DMS79 (cell line): ENCODE results near the gene CCDC148.
"Not testable (repeated sequence)": the region's sequence is repeated elsewhere in the genome, so short reads cannot be mapped to it uniquely, and the experiment has no call there.

ENCODE experiments used
- DNase-seq: peaks from one replicate; lab custom pipeline; 2025; lab: John Stamatoyannopoulos, UW

Gene CCDC148

DNA sequence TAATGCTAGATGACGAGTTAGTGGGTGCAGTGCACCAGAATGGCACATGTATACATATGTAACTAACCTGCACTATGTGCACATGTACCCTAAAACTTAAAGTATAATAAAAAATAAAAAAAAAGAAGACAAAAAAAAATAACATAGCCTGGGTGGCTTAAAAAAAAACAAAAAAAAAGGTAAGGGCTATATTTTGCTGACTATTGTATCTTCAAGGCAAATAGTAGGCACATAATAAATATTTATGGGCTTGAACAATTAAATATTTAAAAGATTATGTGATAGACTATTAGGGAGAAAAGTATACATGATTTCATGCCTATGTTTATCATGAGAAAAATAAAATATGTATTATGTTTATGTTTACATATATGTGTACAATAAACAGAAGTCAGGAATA lies 99.4 kb downstream of the CCDC148 start:
- DNase-seq: no peak

DNA sequence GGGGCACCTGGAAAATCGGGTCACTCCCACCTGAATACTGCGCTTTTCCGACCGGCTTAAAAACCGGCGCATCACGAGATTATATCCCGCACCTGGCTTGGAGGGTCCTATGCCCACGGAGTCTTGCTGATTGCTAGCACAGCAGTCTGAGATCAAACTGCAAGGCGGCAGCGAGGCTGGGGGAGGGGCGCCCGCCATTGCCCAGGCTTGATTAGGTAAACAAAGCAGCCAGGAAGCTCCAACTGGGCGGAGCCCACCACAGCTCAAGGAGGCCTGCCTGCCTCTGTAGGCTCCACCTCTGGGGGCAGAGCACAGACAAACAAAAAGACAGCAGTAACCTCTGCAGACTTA lies 105.1 kb downstream of the CCDC148 start:
- not testable (repeated sequence) for DNase-seq

DNA sequence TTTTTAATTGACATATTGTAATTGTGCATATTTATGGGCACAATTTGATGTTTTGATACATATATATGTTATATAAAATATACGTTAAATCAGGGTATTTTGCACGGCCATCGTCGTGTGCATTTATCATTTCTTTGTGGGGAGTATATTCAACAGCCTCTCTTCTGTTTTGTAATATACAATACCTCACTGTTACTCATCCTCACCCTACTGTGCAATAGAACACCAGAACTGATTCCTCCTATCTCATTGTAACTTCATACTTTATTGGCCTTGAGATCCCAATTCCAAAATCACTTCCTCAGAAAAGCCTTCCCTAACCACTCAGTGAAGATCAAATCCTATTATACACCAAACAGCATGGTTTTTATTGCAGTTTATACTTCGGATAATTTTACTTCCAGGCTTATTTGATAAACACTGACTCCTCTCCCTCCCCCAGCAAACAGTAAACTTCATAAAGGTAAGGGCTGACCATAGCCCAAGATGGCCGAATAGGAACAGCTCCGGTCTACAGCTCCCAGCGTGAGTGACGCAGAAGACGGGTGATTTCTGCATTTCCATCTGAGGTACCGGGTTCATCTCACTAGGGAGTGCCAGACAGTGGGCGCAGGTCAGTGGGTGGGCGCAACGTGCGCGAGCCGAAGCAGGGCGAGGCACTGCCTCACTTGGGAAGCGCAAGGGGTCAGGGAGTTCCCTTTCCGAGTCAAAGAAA lies 105.6 kb downstream of the CCDC148 start:
- not testable (repeated sequence) for DNase-seq

DNA sequence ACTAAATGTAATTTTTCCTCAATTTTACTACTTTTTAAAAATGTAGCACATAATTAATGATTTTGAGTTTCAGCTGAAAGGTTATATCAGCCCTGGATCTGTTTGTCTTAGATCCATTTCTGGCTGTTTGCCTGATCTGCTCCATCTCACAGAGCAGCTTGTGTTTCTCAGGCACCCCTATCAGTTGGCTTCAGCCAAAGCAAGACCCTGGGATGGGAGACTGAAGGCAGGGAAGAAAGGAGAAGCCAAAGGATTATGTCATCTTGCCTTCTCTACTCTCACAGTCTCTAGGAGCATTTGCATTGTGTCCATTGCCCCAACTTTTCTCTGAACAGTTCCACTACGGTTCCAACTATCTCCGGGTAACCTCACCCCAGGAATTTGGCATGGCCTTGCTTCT lies 110.5 kb downstream of the CCDC148 start:
- DNase-seq: no peak

DNA sequence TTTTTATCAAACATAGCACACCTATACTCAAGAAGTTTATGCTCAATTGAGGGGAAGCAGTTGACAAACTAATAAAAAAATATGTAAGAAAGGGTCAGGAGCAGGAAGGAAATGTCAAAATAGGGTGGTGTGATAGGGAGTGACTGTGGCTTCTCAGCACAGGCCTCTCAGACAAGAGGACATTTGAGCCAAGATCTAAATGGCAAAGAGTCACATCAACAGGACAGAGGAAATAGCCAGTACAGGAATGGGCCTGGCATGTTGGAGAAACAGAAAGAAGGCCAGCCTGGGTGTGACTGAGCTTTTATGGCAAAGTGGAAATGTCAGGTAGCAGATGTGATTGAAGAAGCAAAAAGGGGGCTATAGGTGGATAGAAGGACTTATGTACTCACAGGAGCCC lies 117.0 kb downstream of the CCDC148 start:
- DNase-seq: no peak

DNA sequence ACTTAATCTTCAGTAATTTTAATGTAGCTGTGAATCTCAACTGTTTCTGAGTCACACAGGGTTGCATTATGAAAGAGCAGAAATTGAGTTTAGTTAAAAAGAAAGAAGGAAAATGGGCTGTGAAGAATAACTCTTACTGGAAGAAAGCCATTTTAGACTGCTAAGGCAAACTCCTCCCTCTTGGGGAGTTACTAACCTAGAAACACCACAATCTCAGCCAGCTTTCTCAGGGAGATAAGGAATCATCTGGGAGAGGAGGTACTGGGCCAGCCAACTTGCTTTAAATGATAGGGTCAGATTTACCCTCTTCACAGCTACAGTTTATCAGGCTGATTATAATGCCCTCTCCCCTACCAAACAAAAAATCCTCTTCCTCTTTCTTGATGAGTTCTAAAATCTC lies 119.5 kb downstream of the CCDC148 start:
- DNase-seq: no peak

DNA sequence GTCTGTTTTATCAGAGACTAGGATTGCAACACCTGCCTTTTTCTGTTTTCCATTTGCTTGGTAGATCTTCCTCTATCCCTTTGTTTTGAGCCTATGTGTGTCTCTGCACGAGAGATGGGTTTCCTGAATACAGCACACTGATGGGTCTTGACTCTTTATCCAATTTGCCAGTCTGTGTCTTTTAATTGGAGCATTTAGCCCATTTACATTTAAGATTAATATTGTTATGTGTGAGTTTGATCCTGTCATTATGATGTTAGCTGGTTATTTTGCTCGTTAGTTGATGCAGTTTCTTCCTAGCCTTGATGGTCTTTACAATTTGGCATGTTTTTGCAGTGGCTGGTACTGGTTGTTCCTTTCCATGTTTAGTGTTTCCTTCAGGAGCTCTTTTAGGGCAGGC lies 124.8 kb downstream of the CCDC148 start:
- not testable (repeated sequence) for DNase-seq

DNA sequence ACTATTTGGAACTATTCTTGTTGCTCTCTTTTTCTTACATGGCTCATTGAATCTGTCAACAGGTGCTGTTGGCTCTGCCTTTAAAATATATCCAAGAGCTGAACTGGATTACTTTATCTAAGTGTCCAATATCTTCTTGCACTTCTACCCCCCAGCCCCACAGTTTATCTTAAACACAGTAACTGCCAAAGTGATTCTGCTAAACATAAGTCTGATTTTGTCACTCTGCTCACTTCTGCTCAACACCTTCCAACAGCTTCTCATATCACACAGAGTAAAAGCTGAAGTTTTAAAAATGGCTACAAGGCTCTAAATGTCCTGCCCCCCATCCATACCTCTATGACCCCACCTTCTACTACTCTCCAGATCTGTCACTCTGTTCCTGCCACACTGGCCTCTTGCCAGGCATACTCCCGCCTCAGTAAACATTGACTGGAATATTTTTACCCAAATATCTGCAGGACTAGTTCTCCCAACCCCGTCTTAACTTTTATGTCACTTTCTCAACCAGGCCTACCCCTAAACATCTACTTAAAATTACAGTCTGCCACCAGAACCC lies 130.7 kb downstream of the CCDC148 start:
- no peak for DNase-seq

DNA sequence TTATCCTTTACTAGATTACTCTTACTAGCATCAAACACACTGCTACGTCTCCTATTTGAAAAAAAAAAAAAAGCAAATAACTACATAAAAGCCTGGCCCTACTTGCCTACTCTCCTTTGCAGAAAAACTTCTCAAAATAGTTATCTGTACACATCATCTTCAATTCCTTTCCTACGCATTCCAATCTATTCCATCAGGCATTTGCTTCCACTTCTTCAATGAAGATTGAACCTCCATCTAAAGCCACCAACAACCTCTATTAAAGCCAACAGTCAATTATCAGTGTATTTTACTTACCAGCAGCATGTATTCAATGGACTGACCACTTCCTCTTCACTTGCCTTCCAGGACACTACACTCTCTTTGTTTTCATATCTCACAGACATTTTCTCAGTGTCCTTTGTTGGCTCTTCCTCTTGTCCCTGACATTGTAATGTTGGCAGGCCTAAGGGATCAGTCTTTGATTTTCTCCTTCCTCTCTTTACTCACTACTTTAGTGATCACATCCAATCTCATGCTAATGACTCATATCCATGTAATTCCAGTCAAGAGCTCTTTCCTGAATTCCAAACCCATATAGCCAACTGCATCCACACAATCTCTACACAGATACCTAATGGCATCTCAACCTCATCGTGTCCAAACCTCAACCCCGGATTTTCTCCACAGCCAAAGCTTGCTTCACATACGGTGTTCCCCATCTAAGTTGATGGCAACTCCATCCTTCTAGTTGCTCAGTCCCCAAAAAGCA lies 131.3 kb downstream of the CCDC148 start:
- DNase-seq: no peak

DNA sequence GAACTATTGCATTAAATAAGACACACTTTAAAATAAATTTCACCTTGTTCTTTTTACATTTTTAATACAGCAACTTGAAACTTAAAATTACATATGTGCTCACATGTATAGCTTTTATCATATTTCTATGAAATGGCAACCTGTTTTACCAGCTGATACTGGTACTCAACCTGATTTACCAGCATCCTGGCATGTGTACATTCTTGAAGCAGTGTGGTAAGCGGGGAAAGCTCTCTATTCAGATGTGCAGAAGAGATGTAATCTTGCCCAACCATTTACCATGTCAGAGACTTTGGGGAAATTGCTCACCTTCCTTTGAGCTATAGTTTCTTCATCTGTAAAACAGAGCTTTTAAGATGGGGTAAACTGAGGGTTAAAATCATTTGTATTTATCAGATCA lies 133.2 kb downstream of the CCDC148 start:
- no peak for DNase-seq

DNA sequence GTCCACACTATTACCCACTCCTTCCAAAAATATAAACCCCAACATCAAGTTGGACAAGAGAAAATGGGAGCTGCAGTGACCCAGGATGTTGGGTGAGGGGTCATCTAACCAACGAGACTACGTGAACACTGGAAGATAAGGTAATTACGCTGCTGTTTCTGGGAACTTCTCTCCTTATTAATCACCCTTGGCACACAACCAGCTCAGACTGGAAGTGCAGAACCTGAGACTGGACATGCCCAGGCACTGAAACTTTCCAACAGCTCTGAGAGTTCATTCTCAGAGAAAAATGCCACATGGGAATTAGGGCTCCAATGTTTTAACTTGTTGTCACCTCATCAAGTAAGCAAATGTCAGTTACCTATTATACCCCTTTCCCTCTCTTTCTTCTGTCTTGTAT lies 135.3 kb downstream of the CCDC148 start:
- DNase-seq: no peak

DNA sequence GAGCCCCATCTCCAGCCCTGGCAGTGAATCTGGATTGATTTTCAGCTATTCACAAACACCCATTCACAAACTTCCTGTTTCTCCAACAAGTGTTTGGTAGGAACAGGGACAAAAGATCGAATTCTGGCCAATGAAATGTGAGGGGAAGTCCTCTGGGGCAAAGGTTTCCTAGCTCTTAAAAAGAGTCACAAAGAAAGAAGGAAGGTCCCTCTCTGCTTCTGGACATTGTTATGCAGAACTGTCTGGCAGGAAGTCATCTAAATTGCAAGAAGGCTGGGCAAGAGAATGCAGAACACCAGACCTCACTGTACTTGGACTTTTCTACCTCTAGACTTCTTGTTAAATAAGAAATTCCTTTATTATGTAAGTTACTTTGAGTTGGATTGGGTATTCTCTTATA lies 137.3 kb downstream of the CCDC148 start:
- DNase-seq: no peak

DNA sequence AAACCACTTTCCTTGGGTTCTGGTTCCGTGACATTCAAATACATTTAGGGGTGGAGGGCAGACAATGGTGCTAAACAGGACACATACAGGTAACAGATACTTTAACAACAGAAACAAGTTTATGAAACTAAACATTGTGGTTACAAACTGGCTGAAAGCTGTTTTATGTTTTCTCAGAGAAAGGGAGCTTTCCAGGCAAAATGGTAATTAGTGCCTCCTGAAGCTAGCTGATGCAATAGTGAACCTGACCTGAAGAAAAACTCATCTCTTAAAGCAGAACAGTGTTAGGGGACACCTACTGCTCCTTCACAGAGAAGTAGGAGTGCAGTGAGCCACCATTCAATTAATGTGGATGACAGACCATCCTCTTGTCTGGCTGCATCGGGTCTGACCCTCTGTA lies 138.9 kb downstream of the CCDC148 start:
- DNase-seq: no peak

DNA sequence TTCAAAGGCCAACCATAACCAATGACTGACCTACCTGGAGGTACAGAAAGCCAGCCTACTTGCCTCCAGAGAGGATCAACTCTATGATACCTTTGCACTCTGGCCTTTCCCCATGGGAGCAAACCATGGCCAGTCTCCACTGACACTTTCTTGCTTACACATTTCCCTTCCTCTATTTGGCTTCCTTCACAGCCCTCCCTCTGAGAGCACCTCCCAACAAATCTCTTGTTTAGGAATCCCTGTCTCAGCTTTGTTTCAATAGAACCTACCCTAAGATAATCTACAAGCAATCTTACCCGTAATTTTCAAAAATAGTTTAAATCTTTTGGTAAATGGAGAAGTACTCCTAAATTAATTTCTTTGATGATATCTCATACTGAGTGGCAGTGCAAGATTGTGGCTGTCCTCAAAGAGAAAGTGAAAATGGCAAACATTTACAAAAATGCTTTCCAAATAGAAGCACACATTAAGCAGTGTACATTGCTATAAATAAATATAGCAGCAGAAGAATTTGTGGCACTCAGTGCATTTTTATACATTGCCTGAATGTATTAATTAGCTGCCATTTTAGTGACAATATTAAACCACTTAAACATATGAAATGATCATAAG lies 140.6 kb downstream of the CCDC148 start:
- DNase-seq: no peak

DNA sequence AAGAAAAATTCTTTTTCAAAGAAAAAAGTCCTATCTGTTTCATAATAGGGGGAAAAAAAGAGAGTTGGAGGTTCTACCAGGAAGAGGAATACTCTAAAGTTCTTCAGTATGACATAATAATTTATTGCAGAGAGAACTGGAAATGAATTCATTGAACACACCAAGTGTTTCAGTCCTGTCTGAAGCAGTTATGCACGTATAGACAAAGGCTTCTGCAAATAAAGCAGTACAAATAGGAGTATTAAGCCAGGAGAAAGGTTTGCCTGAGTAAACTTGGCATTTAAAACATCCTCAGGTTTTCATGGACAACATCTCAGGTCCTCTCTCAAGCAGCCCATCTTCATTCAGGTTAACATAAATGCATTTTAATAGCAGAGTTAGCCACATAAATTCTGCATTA lies 141.6 kb downstream of the CCDC148 start:
- DNase-seq: no peak

DNA sequence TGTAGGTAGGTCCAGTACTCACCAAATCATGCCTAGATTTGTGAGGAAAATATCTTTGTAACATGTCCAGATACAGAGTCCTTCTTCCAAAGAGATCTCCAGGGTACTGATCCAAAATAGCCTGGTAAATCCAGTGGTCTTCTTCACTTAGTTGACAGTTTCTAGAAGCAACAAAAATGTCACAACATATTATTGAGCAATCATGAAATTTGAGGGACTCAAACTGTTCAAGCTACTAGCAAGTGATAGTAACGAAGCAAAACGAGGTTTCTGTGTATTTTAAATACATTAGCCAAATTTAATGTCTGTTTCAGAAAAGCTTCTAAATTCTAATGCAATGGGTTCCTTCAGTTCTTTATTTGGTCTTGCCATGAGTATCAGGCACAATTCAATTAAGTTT lies 142.8 kb downstream of the CCDC148 start:
- DNase-seq: no peak

DNA sequence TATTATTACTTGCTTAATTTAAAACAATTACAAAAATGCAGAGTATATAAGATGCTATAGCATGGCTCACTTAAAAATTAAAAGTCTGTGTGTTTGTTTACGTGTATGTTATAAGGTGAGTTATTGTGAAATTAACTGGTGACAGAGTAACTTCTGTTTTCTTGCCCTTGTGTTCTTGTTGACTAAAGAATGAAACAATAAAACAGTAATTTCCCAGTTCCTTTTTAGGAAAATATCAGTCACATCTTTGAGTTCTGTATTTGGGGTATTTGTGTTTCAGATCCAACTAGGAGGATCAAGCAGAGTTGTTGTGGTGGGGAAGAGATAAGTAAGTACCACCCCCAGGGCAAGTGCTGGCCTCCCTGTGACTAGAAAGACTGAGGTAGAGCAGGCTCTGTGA lies 143.6 kb downstream of the CCDC148 start:
- no peak for DNase-seq

DNA sequence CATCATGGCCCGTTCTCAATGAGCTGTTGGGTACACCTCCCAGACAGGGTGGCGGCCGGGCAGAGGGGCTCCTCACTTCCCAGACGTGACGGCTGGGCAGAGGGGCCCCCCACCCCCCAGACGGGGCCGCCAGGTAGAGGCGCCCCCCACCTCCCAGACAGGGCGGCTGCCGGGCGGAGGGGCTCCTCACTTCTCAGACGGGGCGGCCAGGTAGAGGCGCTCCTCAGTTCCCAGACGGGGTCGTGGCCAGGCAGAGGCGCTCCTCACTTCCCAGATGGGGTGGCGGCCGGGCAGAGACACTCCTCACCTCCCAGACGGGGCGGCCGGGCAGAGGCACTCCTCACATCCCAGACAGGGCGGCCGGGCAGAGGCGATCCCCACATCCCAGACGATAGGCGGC lies 146.1 kb downstream of the CCDC148 start:
- DNase-seq: not testable (repeated sequence)

DNA sequence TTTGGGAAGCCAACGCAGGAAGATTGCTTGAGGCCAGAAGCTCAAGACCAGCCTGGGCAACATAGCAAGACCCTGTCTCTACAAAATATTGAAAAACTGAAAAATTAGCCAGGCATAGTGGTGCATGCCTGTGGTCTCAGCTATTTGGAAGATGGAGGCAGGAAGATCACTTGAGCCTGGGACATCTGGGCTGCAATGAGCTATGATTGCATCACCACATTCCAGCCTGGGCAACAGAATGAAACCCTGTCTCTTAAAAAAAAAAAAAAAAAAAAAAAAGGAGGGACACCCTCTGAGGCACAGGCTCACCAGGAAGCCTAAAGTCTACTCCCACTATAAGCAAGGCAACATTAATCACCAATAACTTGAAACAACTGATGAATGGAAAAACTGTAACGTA lies 151.1 kb downstream of the CCDC148 start:
- DNase-seq: no peak

DNA sequence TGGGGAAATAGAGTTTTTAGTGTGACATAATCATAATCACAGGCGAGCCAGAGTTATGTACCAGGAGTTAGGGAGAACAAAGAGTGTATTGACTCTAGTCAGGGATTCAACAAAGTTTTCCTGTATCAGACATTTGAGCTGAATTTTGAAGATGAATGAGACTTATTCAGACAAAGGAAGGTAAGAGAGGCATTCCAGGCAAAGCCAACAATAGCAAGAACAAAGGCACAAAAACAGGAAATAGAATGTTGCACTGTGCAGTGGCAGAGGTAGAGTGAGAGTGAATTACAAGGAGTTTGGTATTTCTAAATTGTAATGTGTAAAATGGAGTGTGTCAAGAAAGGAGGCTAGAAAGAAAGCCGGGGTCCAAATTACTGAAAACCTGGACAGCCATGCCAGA lies 156.2 kb downstream of the CCDC148 start:
- DNase-seq: no peak

DNA sequence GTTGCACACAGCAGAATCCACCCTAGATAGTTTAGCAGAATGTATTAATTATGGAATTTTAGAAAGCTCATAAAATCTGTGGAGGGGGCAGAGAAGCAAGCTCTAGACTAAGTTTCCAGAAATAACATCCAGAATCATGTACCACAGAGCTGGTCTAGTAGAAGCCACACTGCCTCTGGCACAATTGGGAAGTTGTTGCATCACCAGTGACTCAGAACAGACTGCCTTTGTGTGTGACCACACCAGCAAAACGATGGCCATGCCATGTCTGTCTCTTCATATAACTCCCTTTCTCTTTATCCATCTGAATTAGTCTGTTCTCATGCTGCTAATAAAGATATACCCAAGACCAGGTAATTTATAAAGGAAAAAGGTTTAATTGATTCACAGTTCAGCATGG lies 158.9 kb downstream of the CCDC148 start:
- no peak for DNase-seq

DNA sequence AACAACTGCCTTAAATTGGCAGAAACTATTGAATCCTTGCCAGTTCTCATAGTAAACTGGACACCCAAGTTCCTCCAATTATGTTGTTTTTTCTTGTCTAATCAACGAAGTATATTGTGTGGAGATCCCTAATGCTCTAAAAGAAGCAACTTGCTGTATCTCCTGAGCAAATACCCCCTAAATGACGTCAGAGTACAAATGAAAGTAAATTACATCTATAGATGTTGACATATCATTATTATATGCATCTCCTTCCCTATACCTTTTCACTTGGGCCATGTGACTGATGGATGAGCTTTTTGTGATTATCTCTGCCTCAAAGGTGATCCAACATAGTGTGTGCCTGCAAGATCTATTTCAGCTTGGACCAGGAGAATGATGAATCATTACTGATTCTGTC lies 159.4 kb downstream of the CCDC148 start:
- DNase-seq: no peak

DNA sequence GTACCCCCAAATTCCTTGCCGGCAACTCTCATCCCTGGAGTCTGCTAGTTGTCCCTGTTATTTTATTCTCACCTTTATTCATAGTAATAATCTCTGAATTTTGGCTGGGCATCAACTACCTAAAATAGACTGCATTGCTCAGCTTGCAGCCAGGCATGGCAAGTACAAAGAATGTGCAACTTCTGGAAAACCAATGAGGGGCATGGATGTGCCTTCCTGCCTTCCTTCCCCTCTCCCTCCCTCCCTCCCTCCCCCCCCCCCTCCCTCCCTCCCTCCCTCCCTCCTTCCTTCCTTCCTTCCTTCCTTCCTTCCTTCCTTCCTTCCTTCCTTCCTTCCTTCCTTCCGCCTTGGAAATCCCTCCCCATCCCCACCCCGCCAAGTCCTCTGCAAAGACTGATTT lies 162.8 kb downstream of the CCDC148 start:
- DNase-seq: no peak
